ENCODE measurements around the gene C9orf152. TPM values are rescaled to one million over a fixed set of nuclear protein-coding genes. Genes with fewer than 3 reads are reported as not detected.

The C9orf152 gene
- total and polyA plus RNA-seq, 2 donors (not counting 1 experiment from before 2014, with no cell fraction given), result under 0.01 TPM; not detected in 1

DNA sequence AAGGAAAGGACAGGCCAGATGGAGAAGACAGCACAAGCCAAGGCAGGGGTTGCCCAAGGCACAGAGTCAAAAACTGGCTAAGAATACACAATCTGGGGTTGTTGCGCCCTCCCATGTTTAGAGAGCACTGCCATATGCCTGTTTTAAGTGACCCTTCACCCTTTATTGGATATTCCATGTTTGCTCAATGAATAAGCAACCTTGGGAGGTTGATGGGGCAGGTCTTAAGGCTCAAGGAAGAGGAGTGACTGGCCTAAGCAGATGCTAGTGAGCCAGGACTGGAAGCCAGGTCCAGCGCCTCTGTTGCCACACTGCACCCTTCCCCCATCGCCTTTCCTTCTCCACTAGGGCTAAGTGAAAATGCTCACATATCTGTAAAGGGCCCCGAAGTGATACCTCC, 41.6 kb upstream of the C9orf152 start:
- Histone ChIP-seq H3K36me3 (ENCODE audit: control insufficient read depth, insufficient read depth, low read length) (peaks cover 10% of the 10 kb centered on the region), H4K20me1 (ENCODE audit: control insufficient read depth, extremely low read depth, insufficient read depth, low read length) (peaks cover 6% of the 10 kb centered on the region)
- TF ChIP-seq EZH2 (IDR thresholded peaks at IDR 0.05; ENCODE audit: low read length, missing control alignments), result no peak
- TF ChIP-seq, protein P1, sequence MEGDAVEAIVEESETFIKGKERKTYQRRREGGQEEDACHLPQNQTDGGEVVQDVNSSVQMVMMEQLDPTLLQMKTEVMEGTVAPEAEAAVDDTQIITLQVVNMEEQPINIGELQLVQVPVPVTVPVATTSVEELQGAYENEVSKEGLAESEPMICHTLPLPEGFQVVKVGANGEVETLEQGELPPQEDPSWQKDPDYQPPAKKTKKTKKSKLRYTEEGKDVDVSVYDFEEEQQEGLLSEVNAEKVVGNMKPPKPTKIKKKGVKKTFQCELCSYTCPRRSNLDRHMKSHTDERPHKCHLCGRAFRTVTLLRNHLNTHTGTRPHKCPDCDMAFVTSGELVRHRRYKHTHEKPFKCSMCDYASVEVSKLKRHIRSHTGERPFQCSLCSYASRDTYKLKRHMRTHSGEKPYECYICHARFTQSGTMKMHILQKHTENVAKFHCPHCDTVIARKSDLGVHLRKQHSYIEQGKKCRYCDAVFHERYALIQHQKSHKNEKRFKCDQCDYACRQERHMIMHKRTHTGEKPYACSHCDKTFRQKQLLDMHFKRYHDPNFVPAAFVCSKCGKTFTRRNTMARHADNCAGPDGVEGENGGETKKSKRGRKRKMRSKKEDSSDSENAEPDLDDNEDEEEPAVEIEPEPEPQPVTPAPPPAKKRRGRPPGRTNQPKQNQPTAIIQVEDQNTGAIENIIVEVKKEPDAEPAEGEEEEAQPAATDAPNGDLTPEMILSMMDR (conservative IDR thresholded peaks at IDR 0.05 in 1 of 2, IDR thresholded peaks at IDR 0.05 in 1 of 2; ENCODE audit: low read depth in 1 of 2, low read length in 2 of 2), result no peak

DNA sequence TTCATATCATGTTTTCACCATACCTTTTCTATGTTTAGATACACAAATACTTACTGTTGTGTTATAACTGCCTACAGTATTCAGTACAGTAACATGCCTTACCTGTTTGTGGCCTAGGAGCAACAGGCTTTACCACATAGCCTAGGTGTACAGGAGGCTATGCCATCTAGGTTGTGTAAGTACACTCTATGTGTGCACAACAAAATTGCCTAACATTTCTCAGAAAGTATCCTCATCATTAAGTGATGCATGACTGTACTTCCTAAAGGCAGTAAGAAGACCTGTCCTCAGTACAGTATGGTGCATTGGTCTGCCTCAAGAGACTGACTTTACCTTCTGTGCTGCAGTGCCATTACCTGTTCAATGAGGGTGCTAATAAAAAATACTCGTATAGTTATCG, 40.4 kb upstream of the C9orf152 start:
- H3K4me2 ChIP-seq (ENCODE audit: extremely low read depth, insufficient read depth, low read length), result no peak overlapping the region
- TF ChIP-seq EZH2 (IDR thresholded peaks at IDR 0.05; ENCODE audit: low read length, missing control alignments), result no peak
- TF ChIP-seq, protein P1 (conservative IDR thresholded peaks at IDR 0.05 in 1 of 2, IDR thresholded peaks at IDR 0.05 in 1 of 2; ENCODE audit: low read depth in 1 of 2, low read length in 2 of 2), result no peak
- H4K20me1 ChIP-seq (ENCODE audit: control insufficient read depth, extremely low read depth, insufficient read depth, low read length), result no peaks in the 10 kb centered on the region
- no peak overlapping the region for H3K27ac ChIP-seq (ENCODE audit: insufficient read depth, low read length)
- no peaks in the 10 kb centered on the region for H3K4me1 ChIP-seq (ENCODE audit: control insufficient read depth, extremely low read depth, insufficient read depth, low read length)
- H3K9me3 ChIP-seq (ENCODE audit: control insufficient read depth, insufficient read depth, low read depth, low read length), result no peaks in the 10 kb centered on the region
- H3K36me3 ChIP-seq (ENCODE audit: control insufficient read depth, insufficient read depth, low read length), result peaks cover 11% of the 10 kb centered on the region
- no peaks in the 10 kb centered on the region for H3K27me3 ChIP-seq (ENCODE audit: control insufficient read depth, insufficient read depth, low read length)
- H3K9ac ChIP-seq (ENCODE audit: insufficient read depth, low read length), result no peak overlapping the region
- no peak overlapping the region for H3K4me3 ChIP-seq (replicated peaks in 1 of 4; ENCODE audit: control extremely low read depth in 1 of 4, insufficient read depth in 1 of 4, low read depth in 3 of 4, low read length in 4 of 4)
- H3K79me2 ChIP-seq (ENCODE audit: control insufficient read depth, insufficient read depth, low read length), result peaks cover 57% of the 10 kb centered on the region
- no peak overlapping the region for H2AFZ ChIP-seq (ENCODE audit: low read length)
- no peak for DNase-seq (ENCODE audit: low read depth in 2 of 2)

More for the DNA sequence above, 41.6 kb upstream of the C9orf152 start:
- Histone ChIP-seq H3K9ac (ENCODE audit: insufficient read depth, low read length) (no peak overlapping the region), H2AFZ (ENCODE audit: low read length) (no peak overlapping the region), H3K27me3 (ENCODE audit: control insufficient read depth, insufficient read depth, low read length) (no peaks in the 10 kb centered on the region), H3K27ac (ENCODE audit: insufficient read depth, low read length) (no peak overlapping the region), H3K4me2 (ENCODE audit: extremely low read depth, insufficient read depth, low read length) (no peak overlapping the region), H3K9me3 (ENCODE audit: control insufficient read depth, insufficient read depth, low read depth, low read length) (no peaks in the 10 kb centered on the region), H3K4me1 (ENCODE audit: control insufficient read depth, extremely low read depth, insufficient read depth, low read length) (no peaks in the 10 kb centered on the region), H3K79me2 (ENCODE audit: control insufficient read depth, insufficient read depth, low read length) (peaks cover 70% of the 10 kb centered on the region), H3K4me3 (replicated peaks in 1 of 4; ENCODE audit: control extremely low read depth in 1 of 4, insufficient read depth in 1 of 4, low read depth in 3 of 4, low read length in 4 of 4) (no peak overlapping the region)
- DNase-seq (ENCODE audit: low read depth in 2 of 2), result no peak

DNA sequence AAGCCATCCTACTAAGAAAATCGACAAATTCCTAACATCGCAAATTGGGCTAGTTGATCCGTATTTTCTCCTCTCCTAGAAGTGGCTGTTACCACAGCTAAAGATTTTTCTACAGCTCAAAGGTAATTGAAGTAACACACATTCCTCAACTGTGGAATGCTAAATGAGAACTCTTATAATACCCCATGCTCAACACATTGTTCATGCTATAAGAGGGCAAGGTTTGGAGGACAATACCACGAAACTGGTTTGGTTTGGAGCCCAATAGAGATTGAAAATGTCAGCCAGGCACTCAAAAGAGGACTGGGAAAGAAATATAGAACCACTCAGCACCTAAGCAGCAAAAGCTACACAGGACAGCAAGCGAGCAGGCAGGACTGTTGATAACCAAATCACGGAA, 38.3 kb upstream of the C9orf152 start:
- Histone ChIP-seq H3K4me2 (ENCODE audit: extremely low read depth, insufficient read depth, low read length) (no peak overlapping the region), H3K27me3 (ENCODE audit: control insufficient read depth, insufficient read depth, low read length) (no peaks in the 10 kb centered on the region), H3K79me2 (ENCODE audit: control insufficient read depth, insufficient read depth, low read length) (peaks cover 36% of the 10 kb centered on the region), H2AFZ (ENCODE audit: low read length) (no peak overlapping the region), H3K9me3 (ENCODE audit: control insufficient read depth, insufficient read depth, low read depth, low read length) (no peaks in the 10 kb centered on the region), H3K4me3 (replicated peaks in 1 of 4; ENCODE audit: control extremely low read depth in 1 of 4, insufficient read depth in 1 of 4, low read depth in 3 of 4, low read length in 4 of 4) (no peak overlapping the region), H3K27ac (ENCODE audit: insufficient read depth, low read length) (no peak overlapping the region), H3K36me3 (ENCODE audit: control insufficient read depth, insufficient read depth, low read length) (peaks cover 11% of the 10 kb centered on the region), H4K20me1 (ENCODE audit: control insufficient read depth, extremely low read depth, insufficient read depth, low read length) (no peaks in the 10 kb centered on the region), H3K4me1 (ENCODE audit: control insufficient read depth, extremely low read depth, insufficient read depth, low read length) (no peaks in the 10 kb centered on the region), H3K9ac (ENCODE audit: insufficient read depth, low read length) (no peak overlapping the region)
- TF ChIP-seq EZH2 (IDR thresholded peaks at IDR 0.05; ENCODE audit: low read length, missing control alignments), result no peak
- TF ChIP-seq, protein P1 (conservative IDR thresholded peaks at IDR 0.05 in 1 of 2, IDR thresholded peaks at IDR 0.05 in 1 of 2; ENCODE audit: low read depth in 1 of 2, low read length in 2 of 2), result no peak
- DNase-seq (ENCODE audit: low read depth in 2 of 2), result no peak
